ENCODE results near the gene TXNIP. TPM values are rescaled to one million over a fixed set of nuclear protein-coding genes. Genes with fewer than 3 reads are reported as not detected.

TXNIP gene
- polyA plus RNA-seq, 1 donor (not counting 4 experiments of a cell fraction or from before 2014, with no cell fraction given), result 159 TPM

DNA sequence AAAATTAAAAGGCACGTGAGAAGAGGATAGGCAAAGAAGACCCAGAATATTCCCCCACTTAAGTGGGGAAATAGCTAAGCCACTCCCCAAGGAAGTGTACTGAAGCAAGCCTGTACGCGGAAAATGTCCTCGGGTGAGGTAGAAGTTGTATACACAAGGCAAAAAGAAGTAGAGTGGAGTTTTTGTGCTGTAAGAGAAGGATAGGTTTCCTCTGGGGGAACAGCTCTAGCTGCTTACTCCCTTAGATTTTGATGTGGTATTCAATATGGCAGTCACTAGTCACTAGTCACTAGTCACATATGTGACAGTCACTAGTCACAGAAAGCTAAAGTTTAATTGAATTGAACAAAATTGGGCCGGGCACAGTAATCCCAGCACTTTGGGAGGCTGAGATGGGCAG, 7.6 kb downstream of the TXNIP start:
- H3K27ac ChIP-seq (ENCODE audit: control insufficient read depth, insufficient read depth, low read length), result no peak overlapping the region
- no peaks in the 10 kb centered on the region for H3K79me2 ChIP-seq (ENCODE audit: control insufficient read depth, insufficient read depth, low read length)
- no peak overlapping the region for H2AFZ ChIP-seq (ENCODE audit: control insufficient read depth, low read length)
- H3K9me1 ChIP-seq (ENCODE audit: control insufficient read depth, extremely low read depth, insufficient read depth, low read length), result no peaks in the 10 kb centered on the region
- dilution Hi-C loops (cut with MboI; ENCODE audit: extremely low pct_ligation_motif_present, low sequenced_read_pairs), result no loop called here
- peaks cover 27% of the 10 kb centered on the region for H3K4me1 ChIP-seq (ENCODE audit: control insufficient read depth, extremely low read depth, insufficient read depth, low read length)
- DNase-seq (ENCODE audit: low read depth, low spot score) (no peak), FAIRE-seq (no peak)
- H3K36me3 ChIP-seq (ENCODE audit: control insufficient read depth in 2 of 2, extremely low read depth in 1 of 2, insufficient read depth in 2 of 2, low read length in 2 of 2), result peaks cover 2 to 8% of the 10 kb centered on the region in 2 experiments
- H3K4me2 ChIP-seq (ENCODE audit: control insufficient read depth, extremely low read depth, insufficient read depth, low read depth, low read length), result no peak overlapping the region
- no peaks in the 10 kb centered on the region for H3K9me3 ChIP-seq (ENCODE audit: control insufficient read depth, low read depth, low read length)
- no peaks in the 10 kb centered on the region for H4K20me1 ChIP-seq (ENCODE audit: control insufficient read depth, extremely low read depth, insufficient read depth, low read length)
- no peaks in the 10 kb centered on the region for H3K27me3 ChIP-seq (ENCODE audit: control insufficient read depth, extremely low read depth, insufficient read depth, low read length)
- no peak overlapping the region for H3K4me3 ChIP-seq (ENCODE audit: control insufficient read depth in 2 of 3, extremely low read depth in 1 of 3, insufficient read depth in 2 of 3, low read depth in 1 of 3, low read length in 3 of 3)
- TF ChIP-seq EZH2 (IDR thresholded peaks at IDR 0.05; ENCODE audit: low read length), result no peak
- TF ChIP-seq, protein P1, sequence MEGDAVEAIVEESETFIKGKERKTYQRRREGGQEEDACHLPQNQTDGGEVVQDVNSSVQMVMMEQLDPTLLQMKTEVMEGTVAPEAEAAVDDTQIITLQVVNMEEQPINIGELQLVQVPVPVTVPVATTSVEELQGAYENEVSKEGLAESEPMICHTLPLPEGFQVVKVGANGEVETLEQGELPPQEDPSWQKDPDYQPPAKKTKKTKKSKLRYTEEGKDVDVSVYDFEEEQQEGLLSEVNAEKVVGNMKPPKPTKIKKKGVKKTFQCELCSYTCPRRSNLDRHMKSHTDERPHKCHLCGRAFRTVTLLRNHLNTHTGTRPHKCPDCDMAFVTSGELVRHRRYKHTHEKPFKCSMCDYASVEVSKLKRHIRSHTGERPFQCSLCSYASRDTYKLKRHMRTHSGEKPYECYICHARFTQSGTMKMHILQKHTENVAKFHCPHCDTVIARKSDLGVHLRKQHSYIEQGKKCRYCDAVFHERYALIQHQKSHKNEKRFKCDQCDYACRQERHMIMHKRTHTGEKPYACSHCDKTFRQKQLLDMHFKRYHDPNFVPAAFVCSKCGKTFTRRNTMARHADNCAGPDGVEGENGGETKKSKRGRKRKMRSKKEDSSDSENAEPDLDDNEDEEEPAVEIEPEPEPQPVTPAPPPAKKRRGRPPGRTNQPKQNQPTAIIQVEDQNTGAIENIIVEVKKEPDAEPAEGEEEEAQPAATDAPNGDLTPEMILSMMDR (optimal IDR thresholded peaks at IDR 0.05 in 1 of 3, IDR thresholded peaks at IDR 0.05 in 1 of 3, conservative IDR thresholded peaks at IDR 0.05 in 1 of 3; ENCODE audit: extremely low read depth in 1 of 3, insufficient read depth in 2 of 3, low read length in 3 of 3), result no peak
- no peak overlapping the region for H3K9ac ChIP-seq (ENCODE audit: control insufficient read depth, extremely low read depth, insufficient read depth, low read length)

DNA sequence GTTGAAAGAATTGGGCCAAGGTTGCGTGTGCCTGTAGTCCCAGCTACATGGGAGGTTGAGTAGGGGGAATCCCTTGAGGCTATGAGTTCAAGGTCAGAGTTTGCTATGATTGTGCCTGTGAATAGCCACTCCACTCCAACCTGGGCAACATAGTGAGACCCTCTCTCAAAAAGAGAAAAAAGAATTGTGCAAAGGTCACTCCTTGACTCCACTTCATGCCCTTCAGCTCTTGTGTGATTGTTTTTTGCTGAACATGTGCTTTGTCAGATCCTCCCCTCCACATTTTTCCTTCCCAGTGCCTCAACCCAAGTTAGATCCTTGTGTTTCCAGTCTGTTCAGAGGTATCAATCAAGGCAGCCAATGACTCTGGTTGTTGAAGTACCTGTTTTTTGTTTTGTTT, 8.5 kb downstream of the TXNIP start:
- dilution Hi-C loops (cut with MboI; ENCODE audit: extremely low pct_ligation_motif_present, low sequenced_read_pairs), result no loop called here
- peaks cover 0 to 3% of the 10 kb centered on the region in 2 experiments for H3K36me3 ChIP-seq (ENCODE audit: control insufficient read depth in 2 of 2, extremely low read depth in 1 of 2, insufficient read depth in 2 of 2, low read length in 2 of 2)
- H4K20me1 ChIP-seq (ENCODE audit: control insufficient read depth, extremely low read depth, insufficient read depth, low read length), result no peaks in the 10 kb centered on the region
- no peak overlapping the region for H3K4me2 ChIP-seq (ENCODE audit: control insufficient read depth, extremely low read depth, insufficient read depth, low read depth, low read length)
- H3K9ac ChIP-seq (ENCODE audit: control insufficient read depth, extremely low read depth, insufficient read depth, low read length), result no peak overlapping the region
- H3K79me2 ChIP-seq (ENCODE audit: control insufficient read depth, insufficient read depth, low read length), result no peaks in the 10 kb centered on the region
- no peaks in the 10 kb centered on the region for H3K27me3 ChIP-seq (ENCODE audit: control insufficient read depth, extremely low read depth, insufficient read depth, low read length)
- DNase-seq (ENCODE audit: low read depth, low spot score) (no peak), FAIRE-seq (no peak)
- H3K27ac ChIP-seq (ENCODE audit: control insufficient read depth, insufficient read depth, low read length), result no peak overlapping the region
- H3K9me1 ChIP-seq (ENCODE audit: control insufficient read depth, extremely low read depth, insufficient read depth, low read length), result no peaks in the 10 kb centered on the region
- no peaks in the 10 kb centered on the region for H3K9me3 ChIP-seq (ENCODE audit: control insufficient read depth, low read depth, low read length)
- no peak overlapping the region for H2AFZ ChIP-seq (ENCODE audit: control insufficient read depth, low read length)
- TF ChIP-seq EZH2 (IDR thresholded peaks at IDR 0.05; ENCODE audit: low read length), result no peak
- peaks cover 30% of the 10 kb centered on the region for H3K4me1 ChIP-seq (ENCODE audit: control insufficient read depth, extremely low read depth, insufficient read depth, low read length)
- no peak overlapping the region for H3K4me3 ChIP-seq (ENCODE audit: control insufficient read depth in 2 of 3, extremely low read depth in 1 of 3, insufficient read depth in 2 of 3, low read depth in 1 of 3, low read length in 3 of 3)

DNA sequence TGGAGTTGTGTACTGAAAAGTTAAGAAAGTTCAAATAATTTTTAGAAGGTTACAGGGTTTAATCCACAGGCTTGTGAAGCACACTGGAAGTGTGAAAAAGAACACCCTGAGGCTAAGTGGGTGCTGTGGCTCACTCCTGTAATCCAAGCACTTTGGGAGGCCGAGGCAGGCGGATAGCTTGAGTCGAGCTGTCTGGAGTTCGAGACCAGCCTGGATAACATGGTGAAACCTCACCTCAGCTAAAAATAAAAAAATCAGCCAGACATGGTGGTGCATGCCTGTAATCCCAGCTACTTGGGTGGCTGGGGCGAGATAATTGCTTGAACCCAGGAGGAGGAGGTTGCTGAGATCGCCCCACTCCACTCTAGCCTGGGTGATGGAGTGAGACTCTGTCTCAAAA, 9.8 kb downstream of the TXNIP start:
- H3K4me2 ChIP-seq (ENCODE audit: control insufficient read depth, extremely low read depth, insufficient read depth, low read depth, low read length), result no peak overlapping the region
- H3K36me3 ChIP-seq (ENCODE audit: control insufficient read depth in 2 of 2, extremely low read depth in 1 of 2, insufficient read depth in 2 of 2, low read length in 2 of 2), result no peaks in the 10 kb centered on the region
- no peaks in the 10 kb centered on the region for H3K9me3 ChIP-seq (ENCODE audit: control insufficient read depth, low read depth, low read length)
- H3K27ac ChIP-seq (ENCODE audit: control insufficient read depth, insufficient read depth, low read length), result no peak overlapping the region
- no peaks in the 10 kb centered on the region for H3K9me1 ChIP-seq (ENCODE audit: control insufficient read depth, extremely low read depth, insufficient read depth, low read length)
- peaks cover 30% of the 10 kb centered on the region for H3K4me1 ChIP-seq (ENCODE audit: control insufficient read depth, extremely low read depth, insufficient read depth, low read length)
- no peak overlapping the region for H3K9ac ChIP-seq (ENCODE audit: control insufficient read depth, extremely low read depth, insufficient read depth, low read length)
- H3K79me2 ChIP-seq (ENCODE audit: control insufficient read depth, insufficient read depth, low read length), result no peaks in the 10 kb centered on the region
- FAIRE-seq (no peak), DNase-seq (ENCODE audit: low read depth, low spot score) (no peak)
- no peak for TF ChIP-seq EZH2 (IDR thresholded peaks at IDR 0.05; ENCODE audit: low read length)
- H4K20me1 ChIP-seq (ENCODE audit: control insufficient read depth, extremely low read depth, insufficient read depth, low read length), result no peaks in the 10 kb centered on the region
- H2AFZ ChIP-seq (ENCODE audit: control insufficient read depth, low read length), result no peak overlapping the region
- H3K27me3 ChIP-seq (ENCODE audit: control insufficient read depth, extremely low read depth, insufficient read depth, low read length), result no peaks in the 10 kb centered on the region
- no peak overlapping the region for H3K4me3 ChIP-seq (ENCODE audit: control insufficient read depth in 2 of 3, extremely low read depth in 1 of 3, insufficient read depth in 2 of 3, low read depth in 1 of 3, low read length in 3 of 3)
- dilution Hi-C loops (cut with MboI; ENCODE audit: extremely low pct_ligation_motif_present, low sequenced_read_pairs), result no loop called here

Data from keratinocyte (primary cell).